Transverse colon (tissue), 4 donors: Measurements from ENCODE around the gene FRAS1. TPM values are rescaled to one million over a fixed set of nuclear protein-coding genes. Genes with fewer than 3 reads are reported as not detected.

Source experiments
- DNase-seq: peaks from one replicate; pipeline ENCODE4 v3.0.0-alpha.2; 2019
- H3K27ac ChIP-seq, 4 donors: fragments of 200-600 bp; sonication (generic); 2 replicates each; pipeline ENCODE4 v1.5.1; 2016 to 2018; ENCODE audit warnings: inconsistent platforms in 4 of 4
- H3K27me3 ChIP-seq: fragments of 200-600 bp; sonication (generic); 2 replicates; pipeline ENCODE4 v1.5.1; 2017; ENCODE audit warnings: inconsistent platforms
- H3K36me3 ChIP-seq, 4 donors: fragments of 200-600 bp; sonication (generic); 2 replicates each; pipeline ENCODE4 v1.5.1; 2017 to 2019; ENCODE audit warnings: inconsistent platforms in 4 of 4
- H3K4me1 ChIP-seq, 4 donors: fragments of 200-600 bp; sonication (generic); 2 replicates each; pipeline ENCODE4 v1.5.1; 2017 to 2020; ENCODE audit warnings: inconsistent platforms in 4 of 4
- H3K4me3 ChIP-seq, 4 donors: fragments of 200-600 bp; sonication (generic); 1 replicate in 1 of 4; 2 replicates in 3 of 4; pipeline versions ENCODE4 v1.5.1 to v1.6.1; 2017 to 2019; ENCODE audit warnings: inconsistent platforms in 4 of 4
- H3K9me3 ChIP-seq, 2 donors: fragments of 200-600 bp; sonication (generic); 2 replicates each; pipeline ENCODE4 v1.5.1; 2017 to 2019; ENCODE audit warnings: inconsistent platforms in 2 of 2
- CTCF ChIP-seq, 5 experiments: fragments of 200-600 bp in 3 of 5; fragments of 450-650 bp in 2 of 5; sonication (generic) in 3 of 5; IDR thresholded peaks; 1 replicate in 2 of 5; 2 replicates in 3 of 5; pipeline ENCODE4 v1.5.1; 2016 to 2017; ENCODE audit warnings: antibody characterized with exemption in 5 of 5, inconsistent platforms in 3 of 5, mild to moderate bottlenecking in 2 of 5, moderate library complexity in 1 of 5
- EP300 ChIP-seq: sonication (generic); formaldehyde crosslinking; IDR thresholded peaks from one replicate; pipeline ENCODE4 v1.6.1; 2017; ENCODE audit warnings: antibody characterized with exemption, low read depth
- POLR2A ChIP-seq: fragments of 450-650 bp; IDR thresholded peaks from one replicate; pipeline ENCODE4 v1.6.1; 2016; ENCODE audit warnings: antibody characterized with exemption, mild to moderate bottlenecking, moderate library complexity
- POLR2AphosphoS5 ChIP-seq, 3 donors: sonication (generic); formaldehyde crosslinking; IDR thresholded peaks; one replicate each; pipeline ENCODE4 v1.6.1; 2016; ENCODE audit warnings: antibody characterized with exemption in 3 of 3
- WGBS, 2 donors: methylation state at CpG; one replicate each; pipeline ENCODE4 v1.1.5; 2018; ENCODE audit warnings: low coverage in 1 of 2; 5-methylcytosine and 5-hydroxymethylcytosine counted together
- in situ Hi-C, 4 donors: fragments of 200-750 bp; cut with MboI; loops; one replicate each; pipeline versions ENCODE4 v1.15.0 to v1.15.1; 2017; ENCODE audit warnings: low sequenced_read_pairs in 3 of 4, low pct_ligation_motif_present in 1 of 4, low pct_unique_long_range_greater_than_20kb in 1 of 4
- intact Hi-C: fragments of 100-400 bp; cut with DNase I; formaldehyde crosslinking; loops from one replicate; pipeline ENCODE4 v1.15.1; 2023; ENCODE audit warnings: low total_unique reads
- total RNA-seq, 4 donors: library from RNA; depleted of rRNA; stranded (reverse); fragments of >200 nt; gene quantifications; one replicate each; pipeline ENCODE4 v1.1.0, GENCODE V29; 2016

The FRAS1 gene
- total RNA-seq, 4 donors from 2014 or later = 1.8 to 9.7 (median 3.1) TPM

GRCh38 chr4:78286281-78286680 is 229.2 kb downstream of the FRAS1 start:
- no peaks in the 10 kb centered on the region for H3K9me3 ChIP-seq
- no peak for TF ChIP-seq EP300
- no peak for TF ChIP-seq POLR2AphosphoS5 (IDR thresholded peaks at IDR 0.05)
- no peak for TF ChIP-seq CTCF (IDR thresholded peaks at IDR 0.05)
- TF ChIP-seq POLR2A = no peak
- no peaks in the 10 kb centered on the region for H3K27me3 ChIP-seq
- intact Hi-C loops (no loop called here), in situ Hi-C loops (no loop called here)
- no peaks in the 10 kb centered on the region for H3K4me1 ChIP-seq
- H3K27ac ChIP-seq = no peak overlapping the region
- no peak overlapping the region for H3K4me3 ChIP-seq
- 98% methylated on average over 5 of the region's 5 CpGs; no CpG with 5 or more reads in 1 of the 2 donors for WGBS, 2 donors
- DNase-seq = no peak
- no peaks in the 10 kb centered on the region for H3K36me3 ChIP-seq

GRCh38 chr4:78288327-78288726 is 231.2 kb downstream of the FRAS1 start:
- in situ Hi-C loops = no loop called here
- TF ChIP-seq POLR2AphosphoS5 (IDR thresholded peaks at IDR 0.05) (no peak), CTCF (IDR thresholded peaks at IDR 0.05) (no peak), POLR2A (no peak), EP300 (no peak)

GRCh38 chr4:78291277-78291676 is 234.2 kb downstream of the FRAS1 start:
- no peaks in the 10 kb centered on the region for H3K36me3 ChIP-seq
- no peak for TF ChIP-seq EP300
- TF ChIP-seq POLR2A = no peak
- no peak for TF ChIP-seq POLR2AphosphoS5 (IDR thresholded peaks at IDR 0.05)
- TF ChIP-seq CTCF (IDR thresholded peaks at IDR 0.05) = no peak
- H3K27ac ChIP-seq = no peak overlapping the region
- in situ Hi-C loops = no loop called here
- H3K9me3 ChIP-seq = no peaks in the 10 kb centered on the region
- no peak overlapping the region for H3K4me3 ChIP-seq
- no peak for DNase-seq
- no peaks in the 10 kb centered on the region for H3K27me3 ChIP-seq
- 60 to 93% methylated on average over 1 to 3 of the region's 3 CpGs for WGBS, 2 donors
- H3K4me1 ChIP-seq = peaks cover 0 to 6% (median 0%) of the 10 kb centered on the region in 4 donors
- intact Hi-C loops = no loop called here

More at GRCh38 chr4:78288327-78288726, 231.2 kb downstream of the FRAS1 start:
- Histone ChIP-seq H3K4me3 (no peak overlapping the region), H3K4me1 (no peaks in the 10 kb centered on the region), H3K27ac (no peak overlapping the region), H3K9me3 (no peaks in the 10 kb centered on the region), H3K27me3 (no peaks in the 10 kb centered on the region), H3K36me3 (no peaks in the 10 kb centered on the region)
- intact Hi-C loops = no loop called here
- DNase-seq = no peak
- 66 to 71% methylated on average over 1 to 2 of the region's 2 CpGs for WGBS, 2 donors

GRCh38 chr4:78292341-78292740 is 235.2 kb downstream of the FRAS1 start:
- in situ Hi-C loops (no loop called here), intact Hi-C loops (no loop called here)
- DNase-seq = no peak
- H3K36me3 ChIP-seq = no peaks in the 10 kb centered on the region
- peaks cover 0 to 6% (median 0%) of the 10 kb centered on the region in 4 donors for H3K4me1 ChIP-seq
- H3K27me3 ChIP-seq = no peaks in the 10 kb centered on the region
- H3K4me3 ChIP-seq = no peak overlapping the region
- TF ChIP-seq POLR2A = no peak
- TF ChIP-seq POLR2AphosphoS5 (IDR thresholded peaks at IDR 0.05) = no peak
- no peak for TF ChIP-seq CTCF (IDR thresholded peaks at IDR 0.05)
- no peak for TF ChIP-seq EP300
- WGBS, 2 donors = 14 to 62% methylated on average over 1 to 2 of the region's 2 CpGs
- H3K9me3 ChIP-seq = no peaks in the 10 kb centered on the region
- H3K27ac ChIP-seq = no peak overlapping the region
